Activated T-cell treated with anti-CD3 and anti-CD28 coated beads, Interleukin-2, amount 50 U/mL, for 24 hours (primary cell): Measurements from ENCODE around the gene ZNF750.

Source experiments
- DNase-seq: peaks from one replicate; pipeline ENCODE4 v3.0.0-alpha.2; 2020
- H3K27ac Mint-ChIP-seq: 2 replicates; pipeline ENCODE4 v1.8.0; 2020; ENCODE audit warnings: mild to moderate bottlenecking, mixed read lengths
- H3K27me3 Mint-ChIP-seq: 2 replicates; pipeline ENCODE4 v1.8.0; 2020; ENCODE audit warnings: mixed read lengths
- H3K36me3 Mint-ChIP-seq: 2 replicates; pipeline ENCODE4 v1.8.0; 2020; ENCODE audit warnings: low read depth, mixed read lengths
- H3K4me1 Mint-ChIP-seq: 2 replicates; pipeline ENCODE4 v1.8.0; 2020; ENCODE audit warnings: low read depth, mixed read lengths
- H3K4me3 Mint-ChIP-seq: 2 replicates; pipeline ENCODE4 v1.8.0; 2020; ENCODE audit warnings: mild to moderate bottlenecking, moderate library complexity, mixed read lengths
- H3K9me3 Mint-ChIP-seq: 2 replicates; pipeline ENCODE4 v1.8.0; 2020; ENCODE audit warnings: mixed read lengths

Gene ZNF750

DNA sequence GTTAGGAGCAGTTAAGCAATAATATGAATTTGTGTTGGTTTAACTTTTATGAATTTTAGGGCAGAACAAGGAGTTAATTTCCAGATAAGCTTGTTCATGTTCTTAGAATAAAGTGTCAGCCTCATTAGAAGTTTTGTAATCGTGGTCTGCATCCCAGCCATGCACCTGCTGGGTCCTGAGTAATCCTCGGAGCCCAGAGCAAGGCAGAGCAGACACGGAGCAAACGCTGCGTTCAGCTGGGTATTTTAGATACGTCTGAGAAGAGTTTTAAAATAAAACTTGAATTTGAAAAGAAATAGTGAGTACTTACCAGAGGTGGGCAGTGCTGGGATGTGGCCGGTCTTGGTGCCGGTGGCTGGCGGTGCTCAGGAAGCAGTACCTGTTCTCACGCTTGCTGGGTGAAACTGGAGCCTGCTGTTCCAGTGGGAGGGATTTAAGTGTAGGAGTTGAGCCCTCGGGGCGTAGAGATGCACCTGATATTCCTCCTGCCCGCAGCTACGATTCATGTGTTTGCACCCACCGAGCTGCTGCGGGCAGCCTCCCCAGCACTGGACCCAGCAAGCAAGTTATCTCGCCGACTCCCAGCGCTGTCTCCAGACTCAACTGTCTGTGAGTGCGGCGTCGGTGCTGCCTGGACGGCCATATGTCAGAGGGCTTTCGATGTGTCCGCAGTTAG, at the start of gene ZNF750:
TSS of gene ZNF750 (minus strand) at position 406 of the 676 bp plus-strand sequence. CDS start 7,568 bp downstream, outside the sequence.
- Mint-ChIP-seq H3K4me1 (peaks cover 8% of the 10 kb centered on the region), H3K27me3 (no peaks in the 10 kb centered on the region), H3K36me3 (peaks cover 17% of the 10 kb centered on the region), H3K9me3 (no peaks in the 10 kb centered on the region), H3K27ac (no peak within 1 kb of the TSS), H3K4me3 (no peak within 1 kb of the TSS)
- DNase-seq: no peak

DNA sequence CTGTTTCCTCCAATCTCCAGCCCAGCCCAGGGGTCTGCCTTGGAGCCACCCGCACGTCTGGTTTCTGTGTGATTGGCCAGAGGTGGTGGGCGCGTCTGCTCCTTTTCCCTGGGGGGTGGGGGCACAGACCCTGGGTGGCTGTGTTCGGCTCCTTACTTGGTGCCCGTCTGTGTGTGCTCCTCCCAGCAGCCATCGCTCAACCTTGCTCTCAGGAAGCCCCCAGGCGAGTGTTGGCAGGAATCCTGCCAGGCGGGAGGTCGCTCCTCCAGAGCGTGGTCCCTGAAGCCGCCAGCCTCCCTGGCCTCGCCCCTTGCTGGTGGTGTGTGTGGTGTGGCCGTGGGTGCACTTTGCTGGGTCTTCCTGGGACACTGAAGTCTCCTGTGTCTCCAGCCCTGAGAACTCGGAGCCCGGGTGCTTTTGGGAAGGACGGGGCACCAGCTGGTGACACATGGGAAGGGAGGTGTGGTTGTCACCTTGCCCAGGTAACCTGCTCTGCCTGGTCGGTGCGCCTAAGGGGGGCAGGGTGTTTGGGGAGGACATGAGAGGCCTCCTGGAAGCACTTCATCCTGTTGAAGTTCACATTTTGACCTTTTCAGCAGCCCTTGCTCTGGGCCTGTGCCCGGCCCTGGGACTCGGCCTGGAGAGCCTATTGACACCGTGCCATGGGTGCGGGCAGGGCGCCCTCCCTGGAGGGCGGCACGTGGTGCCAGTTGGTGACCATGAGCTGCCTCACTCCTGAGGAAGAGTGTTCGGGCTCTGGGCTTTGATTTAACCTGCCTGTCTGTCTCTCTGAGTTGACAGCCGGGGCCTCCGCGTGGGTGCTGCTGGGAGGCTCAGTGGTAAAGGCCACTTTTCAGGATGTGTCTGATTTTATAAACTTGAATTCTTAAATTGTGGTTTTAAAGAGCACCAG, 49.0 kb upstream of the ZNF750 start:
- no peaks in the 10 kb centered on the region for H3K9me3 Mint-ChIP-seq
- no peak overlapping the region for H3K27ac Mint-ChIP-seq
- no peaks in the 10 kb centered on the region for H3K27me3 Mint-ChIP-seq
- DNase-seq: no peak
- peaks cover 69% of the 10 kb centered on the region for H3K36me3 Mint-ChIP-seq
- H3K4me3 Mint-ChIP-seq: no peak overlapping the region
- H3K4me1 Mint-ChIP-seq: peaks cover 60% of the 10 kb centered on the region

DNA sequence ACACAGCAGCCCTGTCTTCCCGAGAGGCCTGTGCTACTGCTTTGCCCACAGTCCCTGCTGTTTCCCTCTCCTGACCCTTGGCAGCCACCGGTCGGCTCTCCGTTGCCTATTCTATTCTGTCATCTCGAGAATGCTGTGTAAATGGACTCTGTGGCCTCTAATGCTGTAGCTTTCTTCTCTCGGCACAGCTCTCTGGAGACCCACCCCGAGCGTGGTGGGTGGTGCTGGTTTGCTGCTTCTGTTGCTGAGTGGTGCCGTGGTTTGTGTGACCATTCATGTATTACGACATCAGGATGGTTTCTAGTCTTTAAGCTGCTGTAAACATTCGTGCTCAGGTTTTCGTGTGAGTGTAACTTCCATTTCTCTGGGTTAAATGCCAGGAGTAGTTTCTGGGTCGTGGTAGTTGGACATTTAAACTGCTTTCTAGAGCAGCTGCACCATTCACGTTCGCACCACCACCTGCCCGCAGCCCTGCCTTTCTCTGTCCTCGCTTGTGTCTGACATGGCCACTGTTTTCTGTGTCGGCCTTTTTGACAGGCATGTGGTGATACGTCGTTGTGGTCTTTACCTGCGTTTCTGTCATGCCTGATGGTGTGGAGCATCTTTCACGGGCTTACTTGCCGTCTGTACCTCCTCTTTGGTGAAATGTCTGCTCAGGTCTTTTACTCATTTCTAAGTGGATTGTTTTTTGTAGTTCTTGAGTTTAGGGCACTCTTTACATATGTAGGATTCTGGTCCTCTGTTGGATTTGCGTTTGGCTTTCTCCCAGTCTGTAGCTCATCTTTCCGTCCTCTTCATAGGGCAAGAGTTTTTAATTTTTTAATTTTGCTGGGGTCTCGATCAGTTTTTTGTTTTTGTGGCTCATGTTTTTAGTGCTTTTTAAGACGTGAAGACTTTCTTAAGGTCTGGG, 47.7 kb upstream of the ZNF750 start:
- Mint-ChIP-seq H3K27me3 (no peaks in the 10 kb centered on the region), H3K4me1 (peaks cover 60% of the 10 kb centered on the region), H3K27ac (peak overlapping the region; percentile 10), H3K9me3 (no peaks in the 10 kb centered on the region), H3K4me3 (no peak overlapping the region), H3K36me3 (peaks cover 63% of the 10 kb centered on the region)
- DNase-seq: no peak

DNA sequence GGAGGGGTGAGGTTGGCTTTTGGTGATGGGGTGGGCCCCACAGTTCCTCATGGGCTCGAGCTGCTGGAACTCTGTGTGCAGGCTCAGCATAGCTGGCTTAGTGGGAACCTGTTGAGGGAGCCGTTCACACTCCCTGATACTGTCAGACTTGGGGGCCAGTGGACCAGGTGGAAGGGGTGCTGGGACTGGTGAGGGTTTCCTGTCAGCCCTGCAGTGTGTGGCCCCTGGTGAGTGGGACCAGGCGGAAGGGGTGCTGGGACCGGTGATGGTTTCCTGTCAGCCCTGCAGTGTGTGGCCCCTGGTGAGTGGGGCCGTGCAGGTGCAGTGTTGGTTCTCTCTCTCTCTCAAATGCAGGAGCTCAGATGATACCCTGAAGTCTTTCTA, 45.1 kb upstream of the ZNF750 start:
- H3K4me3 Mint-ChIP-seq: peak overlapping the region; percentile 37
- H3K4me1 Mint-ChIP-seq: peaks cover 72% of the 10 kb centered on the region
- peaks cover 48% of the 10 kb centered on the region for H3K36me3 Mint-ChIP-seq
- H3K27me3 Mint-ChIP-seq: no peaks in the 10 kb centered on the region
- peak; percentile 48 for DNase-seq
- peak overlapping the region; percentile 71 for H3K27ac Mint-ChIP-seq
- H3K9me3 Mint-ChIP-seq: no peaks in the 10 kb centered on the region

DNA sequence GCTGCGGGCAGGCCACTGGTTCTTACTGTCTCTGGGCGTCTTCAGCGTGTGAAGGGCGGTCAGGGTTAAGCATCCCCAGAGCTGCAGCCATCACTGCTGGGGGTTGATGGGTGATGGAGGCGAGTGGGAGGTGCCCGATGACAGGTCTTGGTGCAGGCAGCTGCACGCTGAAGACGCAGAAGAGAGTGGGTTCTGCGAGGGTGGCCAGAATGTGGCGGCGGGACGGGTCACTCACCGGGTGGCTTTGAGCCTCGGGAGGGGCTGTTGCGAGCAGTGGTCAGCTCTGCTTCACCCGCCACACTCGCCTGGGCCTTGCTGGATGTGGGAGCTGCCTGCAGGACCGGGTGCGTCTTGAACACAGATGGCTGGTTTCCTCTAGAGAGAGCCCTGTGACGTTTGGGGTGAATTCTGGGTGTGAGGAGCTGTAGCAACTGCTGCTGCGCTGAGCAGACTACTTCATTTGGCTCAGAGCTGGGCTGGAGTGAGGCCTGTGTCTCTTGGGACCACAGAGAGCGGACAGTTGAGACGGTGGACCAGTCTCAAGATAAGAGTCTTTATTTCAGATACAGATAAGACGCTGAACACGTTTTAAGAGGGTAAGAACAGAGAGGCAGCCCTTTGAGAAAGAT, 44.6 kb upstream of the ZNF750 start:
- no peaks in the 10 kb centered on the region for H3K27me3 Mint-ChIP-seq
- no peak for DNase-seq
- H3K9me3 Mint-ChIP-seq: no peaks in the 10 kb centered on the region
- H3K36me3 Mint-ChIP-seq: peaks cover 45% of the 10 kb centered on the region
- peaks cover 77% of the 10 kb centered on the region for H3K4me1 Mint-ChIP-seq
- peak overlapping the region; percentile 93 for H3K27ac Mint-ChIP-seq
- H3K4me3 Mint-ChIP-seq: peak overlapping the region; percentile 37

DNA sequence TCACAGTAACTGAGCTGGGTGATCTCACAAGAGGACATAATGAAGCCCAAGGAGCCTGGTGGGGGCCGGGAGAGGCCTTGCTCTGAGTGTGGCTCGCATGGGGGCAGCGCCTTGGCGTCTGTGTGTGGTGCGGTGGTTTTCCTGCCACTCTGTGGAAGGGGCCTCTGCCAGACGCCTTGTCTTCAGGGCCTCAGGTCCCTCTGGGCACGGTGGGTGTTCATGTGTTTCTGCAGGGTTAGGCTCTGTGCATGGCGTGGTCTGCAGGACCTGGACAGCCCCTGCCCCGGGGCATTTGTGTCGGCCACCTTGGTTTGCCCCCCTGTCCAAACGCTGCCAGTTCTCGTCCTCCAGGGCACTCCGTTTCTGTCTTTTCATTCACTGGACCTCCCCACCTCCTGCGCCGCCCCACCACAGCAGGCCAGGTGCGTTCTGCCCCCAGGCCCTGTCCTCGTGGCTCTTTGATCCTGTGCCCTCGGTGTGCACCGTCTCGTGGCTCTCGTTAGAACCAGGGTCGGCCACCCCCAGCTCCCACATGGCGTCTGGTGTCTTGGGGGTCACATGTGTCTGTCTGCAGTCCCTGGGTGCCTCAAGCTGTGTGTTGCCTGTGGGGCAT, 43.7 kb upstream of the ZNF750 start:
- H3K9me3 Mint-ChIP-seq: no peaks in the 10 kb centered on the region
- peaks cover 85% of the 10 kb centered on the region for H3K4me1 Mint-ChIP-seq
- H3K36me3 Mint-ChIP-seq: peaks cover 49% of the 10 kb centered on the region
- no peaks in the 10 kb centered on the region for H3K27me3 Mint-ChIP-seq
- H3K27ac Mint-ChIP-seq: peak overlapping the region; percentile 93
- peak; percentile 41 for DNase-seq
- H3K4me3 Mint-ChIP-seq: peak overlapping the region; percentile 71

DNA sequence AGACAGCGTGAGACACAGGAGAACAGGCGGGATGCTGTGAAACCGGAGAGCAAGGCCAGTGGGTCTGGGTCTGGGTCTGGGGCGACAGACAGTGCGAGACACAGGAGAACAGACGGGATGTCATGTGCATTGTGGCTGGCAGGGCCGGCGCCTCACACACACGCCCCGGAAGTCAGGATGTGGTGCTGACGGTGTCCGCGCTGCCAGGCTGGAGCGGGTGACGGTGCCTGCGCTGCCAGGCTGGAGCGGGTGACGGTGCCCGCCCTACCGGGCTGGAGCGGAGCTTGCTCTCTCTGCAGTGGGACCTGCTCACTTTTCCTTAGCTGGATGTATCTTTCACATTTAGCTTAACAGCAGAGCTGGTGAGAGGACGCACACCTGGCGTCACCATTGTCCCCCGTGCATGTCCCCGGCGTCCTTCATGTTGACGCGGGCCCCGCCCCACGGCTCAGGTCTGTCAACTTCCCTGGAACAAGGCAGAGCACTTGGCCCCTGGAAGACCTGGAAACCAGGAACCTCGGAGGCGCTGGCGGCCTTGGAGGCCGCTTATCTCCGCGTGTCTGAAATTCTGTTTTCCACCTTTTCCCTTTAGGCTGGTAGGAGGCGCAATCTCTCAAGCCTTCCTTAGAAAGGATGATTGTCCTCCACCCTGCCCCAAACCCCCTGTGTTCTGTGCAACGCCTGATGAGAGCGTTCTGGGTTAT, 43.0 kb upstream of the ZNF750 start:
- Mint-ChIP-seq H3K4me1 (peaks cover 91% of the 10 kb centered on the region), H3K27me3 (no peaks in the 10 kb centered on the region), H3K4me3 (peak overlapping the region; percentile 71), H3K27ac (peak overlapping the region; percentile 93), H3K36me3 (peaks cover 53% of the 10 kb centered on the region), H3K9me3 (no peaks in the 10 kb centered on the region)
- peak; percentile 81 for DNase-seq

DNA sequence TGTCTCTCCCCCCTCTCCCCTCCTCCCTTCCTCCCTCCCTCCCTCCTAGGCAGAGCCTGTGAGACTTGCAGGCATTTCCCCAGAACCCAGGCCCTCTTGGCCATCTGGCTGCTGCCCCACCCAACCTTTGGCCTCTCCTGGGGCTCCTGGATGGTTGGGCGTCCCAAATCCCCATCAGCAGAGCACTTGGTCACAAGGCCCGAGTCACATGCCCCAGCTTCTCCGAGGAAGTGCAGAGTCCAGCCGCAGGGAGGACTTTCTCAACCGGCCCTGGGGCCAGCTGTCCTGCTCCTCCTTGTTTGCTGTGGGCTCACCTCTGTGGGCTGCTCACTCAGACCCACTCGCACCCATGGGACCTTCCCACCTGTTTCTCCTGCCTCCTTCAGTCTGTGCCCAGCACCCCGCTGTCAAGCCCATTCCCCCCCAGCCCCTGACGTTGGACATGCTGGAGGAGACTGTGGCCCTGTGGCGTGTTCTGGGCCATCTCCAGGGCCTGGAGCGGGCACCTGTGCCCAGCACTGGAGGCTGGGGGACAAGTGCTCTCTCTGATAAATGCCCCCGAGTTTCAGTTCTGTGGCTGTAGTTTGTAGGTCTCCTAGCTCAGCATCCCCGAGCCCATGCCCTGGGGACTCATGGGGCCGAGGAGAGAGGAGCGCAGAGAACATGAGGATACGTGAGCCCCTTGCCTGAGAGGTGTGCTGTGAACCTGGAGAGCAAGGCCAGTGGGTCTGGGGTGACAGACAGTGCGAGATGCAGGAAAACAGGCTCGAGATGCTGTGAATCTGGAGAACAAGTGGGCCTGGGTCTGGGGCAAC, 42.3 kb upstream of the ZNF750 start:
- no peaks in the 10 kb centered on the region for H3K9me3 Mint-ChIP-seq
- no peak for DNase-seq
- H3K27ac Mint-ChIP-seq: peak overlapping the region; percentile 93
- H3K4me1 Mint-ChIP-seq: peaks cover 91% of the 10 kb centered on the region
- H3K4me3 Mint-ChIP-seq: peak overlapping the region; percentile 71
- peaks cover 48% of the 10 kb centered on the region for H3K36me3 Mint-ChIP-seq
- H3K27me3 Mint-ChIP-seq: no peaks in the 10 kb centered on the region

DNA sequence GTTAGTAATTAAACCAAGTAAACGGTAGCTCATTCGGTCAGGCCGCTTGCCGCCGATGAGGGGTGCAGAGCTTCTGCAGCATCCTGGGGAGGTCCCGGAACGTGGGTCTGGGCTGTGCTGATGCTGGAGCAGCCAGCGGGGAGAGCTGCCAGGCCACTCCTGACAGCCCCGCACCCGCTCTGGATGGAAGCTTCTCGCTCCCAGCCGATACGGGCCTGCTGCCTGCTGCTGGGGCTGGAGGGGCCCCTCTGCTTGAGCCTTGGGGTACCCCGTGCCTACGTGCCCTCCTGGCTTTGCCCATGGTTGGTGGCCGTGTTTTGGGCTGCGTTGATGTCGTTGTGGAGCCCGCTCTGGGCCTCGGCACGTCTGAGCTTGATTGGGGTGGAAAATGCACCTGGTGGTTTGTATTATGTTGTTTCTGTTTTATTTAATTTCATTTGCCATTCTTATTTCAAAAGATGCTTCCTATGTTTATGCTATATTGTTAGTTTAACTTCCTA, 41.6 kb upstream of the ZNF750 start:
- Mint-ChIP-seq H3K4me3 (no peak overlapping the region), H3K27ac (peak overlapping the region; percentile 47), H3K4me1 (peaks cover 95% of the 10 kb centered on the region), H3K36me3 (peaks cover 47% of the 10 kb centered on the region), H3K27me3 (no peaks in the 10 kb centered on the region), H3K9me3 (no peaks in the 10 kb centered on the region)
- DNase-seq: no peak

DNA sequence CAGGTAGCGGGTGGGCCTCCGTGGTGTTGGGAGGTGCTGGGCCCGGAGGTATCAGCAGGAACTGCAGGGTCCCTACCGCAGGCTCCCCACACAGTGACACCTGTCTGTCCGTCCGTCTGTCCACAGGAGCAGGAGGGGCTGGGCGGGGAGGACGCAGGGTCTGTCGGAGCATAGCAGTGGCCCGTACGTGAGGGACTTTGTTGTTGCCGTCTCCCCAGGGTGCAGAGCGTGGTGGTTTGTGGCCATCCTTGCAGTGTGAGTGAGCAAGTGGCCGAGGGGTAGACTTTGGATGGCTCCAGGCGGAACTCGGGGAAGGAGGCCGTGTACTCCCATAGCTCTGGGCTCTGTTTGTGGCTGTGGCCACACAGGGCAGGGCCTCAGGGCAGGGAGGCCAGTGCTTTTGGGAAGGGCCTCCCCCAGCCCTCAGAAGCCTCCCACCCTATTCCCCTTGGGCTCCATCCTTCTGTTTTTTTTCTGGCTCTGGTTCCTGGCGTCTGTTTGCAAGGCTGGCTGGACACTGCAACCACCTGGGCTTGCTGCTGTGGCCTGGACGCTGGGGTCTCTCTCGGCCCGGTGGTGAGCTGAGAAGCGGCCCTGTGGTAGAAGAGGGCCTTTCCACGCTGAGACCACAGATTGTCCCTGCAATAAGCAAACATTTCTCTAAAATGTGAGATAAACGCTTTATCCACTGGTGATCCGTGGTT, 41.0 kb upstream of the ZNF750 start:
- H3K27ac Mint-ChIP-seq: peak overlapping the region; percentile 26
- peaks cover 94% of the 10 kb centered on the region for H3K4me1 Mint-ChIP-seq
- H3K36me3 Mint-ChIP-seq: peaks cover 46% of the 10 kb centered on the region
- no peak for DNase-seq
- no peaks in the 10 kb centered on the region for H3K27me3 Mint-ChIP-seq
- H3K9me3 Mint-ChIP-seq: no peaks in the 10 kb centered on the region
- no peak overlapping the region for H3K4me3 Mint-ChIP-seq

DNA sequence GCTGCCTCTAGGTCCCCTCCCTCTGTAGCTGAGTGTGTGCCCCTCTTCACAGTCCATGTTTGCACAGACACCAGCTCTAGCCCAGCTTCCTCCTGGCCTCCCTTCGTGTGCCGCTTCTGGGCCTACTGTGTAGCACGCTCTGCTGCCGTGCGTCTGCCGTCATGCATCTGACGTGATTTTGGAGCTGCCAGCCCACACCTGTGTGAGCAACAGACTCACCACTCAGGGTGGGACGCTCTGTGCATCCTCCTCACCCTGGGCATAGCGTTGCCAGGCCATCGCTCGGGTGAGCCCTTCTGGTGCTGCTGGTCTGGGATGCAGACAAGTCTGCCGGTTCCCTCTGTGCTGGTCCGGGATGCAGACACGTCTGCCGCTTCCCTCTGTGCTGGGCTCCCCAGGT, 39.4 kb upstream of the ZNF750 start:
- Mint-ChIP-seq H3K36me3 (peaks cover 46% of the 10 kb centered on the region), H3K4me1 (peaks cover 88% of the 10 kb centered on the region), H3K4me3 (no peak overlapping the region), H3K9me3 (no peaks in the 10 kb centered on the region), H3K27ac (no peak overlapping the region), H3K27me3 (no peaks in the 10 kb centered on the region)
- DNase-seq: no peak

DNA sequence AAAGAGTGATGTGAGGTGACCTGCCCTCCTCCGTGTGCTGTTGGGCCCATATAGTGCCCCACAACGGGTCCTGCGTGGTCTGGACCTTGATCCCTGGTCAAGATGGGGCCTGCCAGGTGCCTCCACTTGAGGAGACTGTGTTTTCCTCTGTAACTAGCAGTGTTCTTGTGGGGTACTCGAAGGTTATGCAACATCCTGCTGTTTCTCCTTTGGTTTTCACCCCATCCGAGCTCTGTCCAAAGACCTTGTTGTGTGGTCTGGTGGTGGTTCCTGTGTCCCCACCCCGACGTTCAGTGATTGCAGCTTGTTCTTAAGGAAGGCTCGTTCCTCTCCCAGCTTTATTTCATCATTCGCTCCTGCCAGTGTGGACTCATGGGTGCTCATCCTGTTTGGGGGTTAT, 38.7 kb upstream of the ZNF750 start:
- Mint-ChIP-seq H3K4me3 (no peak overlapping the region), H3K27me3 (no peaks in the 10 kb centered on the region), H3K27ac (peak overlapping the region; percentile 20), H3K36me3 (peaks cover 45% of the 10 kb centered on the region), H3K9me3 (no peaks in the 10 kb centered on the region), H3K4me1 (peaks cover 81% of the 10 kb centered on the region)
- DNase-seq: no peak
